H9 (cell line): ENCODE results near the gene NOP56. TPM values are rescaled to one million over a fixed set of nuclear protein-coding genes. Genes with fewer than 3 reads are reported as not detected.
A peak's percentile ranks its signal among the peaks of the same experiment; 100 is the strongest.

Source experiments
- DNase-seq: peaks from one replicate; pipeline ENCODE4 v3.0.0-alpha.2; 2017
- H2AFZ ChIP-seq: one replicate; pipeline ENCODE4 v1.6.1; 2013; ENCODE audit warnings: mild to moderate bottlenecking, low read length, control low read depth, moderate library complexity
- H2AK5ac ChIP-seq: 2 replicates; pipeline ENCODE4 v1.6.1; 2013; ENCODE audit warnings: low read length, control low read depth, mixed read lengths; ENCODE audit not compliant: insufficient read length
- H2BK120ac ChIP-seq: one replicate; pipeline ENCODE4 v1.6.1; 2013; ENCODE audit warnings: low read depth, mild to moderate bottlenecking, low read length, control low read depth, inconsistent platforms; ENCODE audit not compliant: poor library complexity, severe bottlenecking
- H2BK12ac ChIP-seq: 2 replicates; pipeline ENCODE4 v1.6.1; 2013; ENCODE audit warnings: low read length, control low read depth, mixed read lengths, low read depth; ENCODE audit not compliant: insufficient read length
- H2BK15ac ChIP-seq: 2 replicates; pipeline ENCODE4 v1.6.1; 2013; ENCODE audit warnings: low read depth, low read length, control low read depth
- H2BK20ac ChIP-seq: one replicate; pipeline ENCODE4 v1.6.1; 2013; ENCODE audit warnings: low read depth, mild to moderate bottlenecking, low read length, control low read depth, inconsistent platforms; ENCODE audit not compliant: poor library complexity, severe bottlenecking
- H2BK5ac ChIP-seq: 2 replicates; pipeline ENCODE4 v1.6.1; 2013; ENCODE audit warnings: low read length, control low read depth, mixed read lengths; ENCODE audit not compliant: insufficient read length
- H3K14ac ChIP-seq: 2 replicates; pipeline ENCODE4 v1.6.1; 2013; ENCODE audit warnings: low read length, control low read depth; ENCODE audit not compliant: insufficient read depth
- H3K18ac ChIP-seq: 2 replicates; pipeline ENCODE4 v1.6.1; 2013; ENCODE audit warnings: low read depth, mild to moderate bottlenecking, mixed read lengths, low read length, control low read depth; ENCODE audit not compliant: insufficient read length
- H3K23ac ChIP-seq: 2 replicates; pipeline ENCODE4 v1.6.1; 2013; ENCODE audit warnings: low read length, control low read depth, mixed read lengths, low read depth; ENCODE audit not compliant: insufficient read length
- H3K23me2 ChIP-seq: 2 replicates; pipeline ENCODE4 v1.6.1; 2013; ENCODE audit warnings: low read depth, mild to moderate bottlenecking, mixed read lengths, low read length, control low read depth; ENCODE audit not compliant: insufficient read length, poor library complexity, severe bottlenecking
- H3K27ac ChIP-seq: 2 replicates; pipeline ENCODE4 v1.5.1; 2013; ENCODE audit warnings: low read length, control low read depth, mixed read lengths, low read depth; ENCODE audit not compliant: insufficient read length
- H3K27me3 ChIP-seq: 2 replicates; pipeline ENCODE4 v1.6.1; 2013; ENCODE audit warnings: low read length, control low read depth, inconsistent platforms; ENCODE audit not compliant: insufficient read depth
- H3K4ac ChIP-seq: 2 replicates; pipeline ENCODE4 v1.6.1; 2013; ENCODE audit warnings: low read depth, mild to moderate bottlenecking, control low read depth, inconsistent platforms, low read length, moderate library complexity
- H3K4me1 ChIP-seq: 2 replicates; pipeline ENCODE4 v1.6.1; 2013; ENCODE audit warnings: low read length, control low read depth, inconsistent platforms; ENCODE audit not compliant: insufficient read depth
- H3K4me2 ChIP-seq: 2 replicates; pipeline ENCODE4 v1.6.1; 2013; ENCODE audit warnings: low read length, control low read depth, mixed read lengths; ENCODE audit not compliant: insufficient read length, insufficient read depth
- H3K56ac ChIP-seq: 2 replicates; pipeline ENCODE4 v1.6.1; 2013; ENCODE audit warnings: low read depth, mild to moderate bottlenecking, mixed read lengths, low read length, control low read depth; ENCODE audit not compliant: insufficient read length
- H3K79me1 ChIP-seq: 2 replicates; pipeline ENCODE4 v1.6.1; 2013; ENCODE audit warnings: low read depth, mild to moderate bottlenecking, moderate library complexity, low read length, control low read depth, inconsistent platforms; ENCODE audit not compliant: insufficient read depth, poor library complexity, severe bottlenecking
- H3K79me2 ChIP-seq: 2 replicates; pipeline ENCODE4 v1.6.1; 2013; ENCODE audit warnings: low read length, control low read depth, inconsistent platforms; ENCODE audit not compliant: insufficient read depth
- H3K9ac ChIP-seq: 2 replicates; pipeline ENCODE4 v1.6.1; 2013; ENCODE audit warnings: low read length, control low read depth, mixed read lengths; ENCODE audit not compliant: insufficient read length; ENCODE audit errors: extremely low read depth
- H3K9me3 ChIP-seq: one replicate; pipeline ENCODE4 v1.6.1; 2013; ENCODE audit warnings: low read depth, low read length, inconsistent platforms; ENCODE audit not compliant: control insufficient read depth
- H3T11ph ChIP-seq: one replicate; pipeline ENCODE4 v1.6.1; 2013; ENCODE audit warnings: mild to moderate bottlenecking, low read length, control low read depth, inconsistent platforms
- H4K20me1 ChIP-seq: one replicate; pipeline ENCODE4 v1.6.1; 2013; ENCODE audit not compliant: control insufficient read depth, insufficient read length, insufficient read depth
- H4K5ac ChIP-seq: 2 replicates; pipeline ENCODE4 v1.6.1; 2013; ENCODE audit warnings: low read depth, mild to moderate bottlenecking, mixed read lengths, low read length, control low read depth; ENCODE audit not compliant: insufficient read length
- H4K8ac ChIP-seq: replicated peaks from 2 replicates; pipeline ENCODE4 v1.6.1; 2013; ENCODE audit warnings: low read length, control low read depth, mixed read lengths, low read depth; ENCODE audit not compliant: insufficient read length
- H4K91ac ChIP-seq: 2 replicates; pipeline ENCODE4 v1.6.1; 2013; ENCODE audit warnings: low read depth, mild to moderate bottlenecking, moderate library complexity, mixed read lengths, low read length, control low read depth; ENCODE audit not compliant: insufficient read length
- H3K27ac Mint-ChIP-seq, 3 experiments: 2 replicates in 2 of 3; 3 replicates in 1 of 3; pipeline ENCODE4 v1.8.0; 2020 to 2021; ENCODE audit warnings: mixed read lengths in 3 of 3, mild to moderate bottlenecking in 1 of 3, moderate library complexity in 1 of 3
- H3K27me3 Mint-ChIP-seq: 2 replicates; pipeline ENCODE4 v1.8.0; 2021; ENCODE audit warnings: low read depth, mild to moderate bottlenecking, moderate library complexity, mixed read lengths
- H3K36me3 Mint-ChIP-seq, 3 experiments: 2 replicates in 2 of 3; 3 replicates in 1 of 3; pipeline ENCODE4 v1.8.0; 2020 to 2021; ENCODE audit warnings: low read depth in 3 of 3, mixed read lengths in 3 of 3; ENCODE audit not compliant: insufficient read depth in 1 of 3
- H3K4me1 Mint-ChIP-seq, 2 experiments: 2 replicates each; pipeline ENCODE4 v1.8.0; 2020; ENCODE audit warnings: mixed read lengths in 2 of 2
- H3K4me3 Mint-ChIP-seq, 2 experiments: 2 replicates in 1 of 2; 3 replicates in 1 of 2; pipeline ENCODE4 v1.8.0; 2020 to 2021; ENCODE audit warnings: mild to moderate bottlenecking in 2 of 2, mixed read lengths in 2 of 2, moderate library complexity in 1 of 2
- H3K9me3 Mint-ChIP-seq, 2 experiments: 2 replicates in 1 of 2; 3 replicates in 1 of 2; pipeline ENCODE4 v1.8.0; 2020; ENCODE audit warnings: mild to moderate bottlenecking in 2 of 2, mixed read lengths in 2 of 2, moderate library complexity in 1 of 2
- WGBS: extraction: QIAGEN DNeasy Blood & Tissue Kit; methylation state at CpG from one replicate; pipeline ENCODE4 v1.1.7; 2013; ENCODE audit warnings: missing lambda C conversion rate, low lambda C conversion rate, mixed read lengths; ENCODE audit not compliant: insufficient read length; ENCODE audit errors: extremely low coverage; 5-methylcytosine and 5-hydroxymethylcytosine counted together
- total RNA-seq: library from RNA; stranded (reverse); gene quantifications from 2 replicates; pipeline ENCODE4 v1.2.1, GENCODE V29; 2021
- TF ChIP-seq, protein P1 (sequence below): fragments of 200-600 bp; sonication (generic); conservative IDR thresholded peaks from 3 replicates; pipeline ENCODE4 v1.8.0; 2021; ENCODE audit warnings: antibody characterized with exemption, mild to moderate bottlenecking

The NOP56 gene
- total RNA-seq, 1 experiment from 2014 or later, result 774 TPM

DNA sequence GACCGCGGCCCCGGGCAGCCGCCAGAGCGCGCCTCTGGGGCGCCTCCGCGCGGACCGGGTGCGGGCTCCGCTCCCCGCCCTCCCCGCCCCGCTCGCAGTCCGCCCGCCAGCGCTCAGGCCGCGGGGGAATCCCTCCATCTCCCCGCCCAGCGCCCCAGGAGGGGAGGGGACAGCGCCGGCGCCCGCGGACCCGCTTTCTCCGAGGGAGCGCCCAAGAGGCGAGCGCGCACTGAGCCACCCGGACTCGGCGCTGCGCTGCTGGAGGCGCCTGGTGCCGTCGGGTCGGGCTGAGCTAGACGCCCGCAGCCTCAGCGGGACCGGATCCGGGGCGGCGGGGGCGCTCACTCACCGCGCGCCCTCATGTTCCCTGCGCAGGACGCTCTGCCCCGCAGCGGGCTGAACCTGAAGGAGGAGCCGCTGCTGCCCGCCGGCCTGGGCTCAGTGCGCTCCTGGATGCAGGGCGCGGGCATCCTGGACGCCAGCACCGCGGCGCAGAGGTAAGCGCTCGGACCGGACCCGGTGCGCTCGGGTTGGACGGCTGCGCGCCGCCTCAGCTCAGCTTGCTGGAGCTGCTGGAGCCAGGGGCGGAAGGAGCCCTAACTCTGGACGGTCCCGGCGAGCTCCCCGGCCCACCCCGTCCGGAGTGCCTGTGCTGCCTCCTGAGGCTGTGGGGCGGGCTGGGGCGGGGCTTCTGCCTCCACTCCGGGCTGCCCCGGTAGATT lies 41.0 kb downstream of the NOP56 start:
- H4K8ac ChIP-seq, result no peak overlapping the region
- H3K23ac ChIP-seq, result no peak overlapping the region
- H3K4me3 Mint-ChIP-seq, result peak overlapping the region; percentile 34 to 73; a peak in 4 of 5 replicates
- no peaks in the 10 kb centered on the region for H3K4me1 ChIP-seq
- H4K5ac ChIP-seq, result no peak overlapping the region
- no peak overlapping the region for H2AK5ac ChIP-seq
- H2BK12ac ChIP-seq, result no peak overlapping the region
- peak overlapping the region; percentile 13 for H3K4me2 ChIP-seq
- no peak overlapping the region for H2BK20ac ChIP-seq
- no peak overlapping the region for H2BK5ac ChIP-seq
- peak; percentile 50 for DNase-seq
- peaks cover 4% of the 10 kb centered on the region for H4K20me1 ChIP-seq
- H2AFZ ChIP-seq, result no peak overlapping the region
- no peak overlapping the region for H3K27ac ChIP-seq
- no peaks in the 10 kb centered on the region for H3K9me3 ChIP-seq
- no peaks in the 10 kb centered on the region for H3K79me1 ChIP-seq
- no peak overlapping the region for H3K9ac ChIP-seq
- H3K4ac ChIP-seq, result no peak overlapping the region
- H2BK120ac ChIP-seq, result no peak overlapping the region
- H2BK15ac ChIP-seq, result no peak overlapping the region
- peaks cover 0 to 5% (median 0%) of the 10 kb centered on the region in 3 experiments; a peak in 2 of 7 replicates for H3K36me3 Mint-ChIP-seq
- H3K56ac ChIP-seq, result no peak overlapping the region
- H3K27me3 Mint-ChIP-seq, result peaks cover 87% of the 10 kb centered on the region
- no peak overlapping the region for H3K27ac Mint-ChIP-seq
- no peak overlapping the region for H3T11ph ChIP-seq
- H3K14ac ChIP-seq, result no peak overlapping the region
- H3K18ac ChIP-seq, result no peak overlapping the region
- H3K27me3 ChIP-seq, result peaks cover 55% of the 10 kb centered on the region
- WGBS, result no CpG with 5 or more reads among the region's 89 CpGs
- TF ChIP-seq, protein P1, sequence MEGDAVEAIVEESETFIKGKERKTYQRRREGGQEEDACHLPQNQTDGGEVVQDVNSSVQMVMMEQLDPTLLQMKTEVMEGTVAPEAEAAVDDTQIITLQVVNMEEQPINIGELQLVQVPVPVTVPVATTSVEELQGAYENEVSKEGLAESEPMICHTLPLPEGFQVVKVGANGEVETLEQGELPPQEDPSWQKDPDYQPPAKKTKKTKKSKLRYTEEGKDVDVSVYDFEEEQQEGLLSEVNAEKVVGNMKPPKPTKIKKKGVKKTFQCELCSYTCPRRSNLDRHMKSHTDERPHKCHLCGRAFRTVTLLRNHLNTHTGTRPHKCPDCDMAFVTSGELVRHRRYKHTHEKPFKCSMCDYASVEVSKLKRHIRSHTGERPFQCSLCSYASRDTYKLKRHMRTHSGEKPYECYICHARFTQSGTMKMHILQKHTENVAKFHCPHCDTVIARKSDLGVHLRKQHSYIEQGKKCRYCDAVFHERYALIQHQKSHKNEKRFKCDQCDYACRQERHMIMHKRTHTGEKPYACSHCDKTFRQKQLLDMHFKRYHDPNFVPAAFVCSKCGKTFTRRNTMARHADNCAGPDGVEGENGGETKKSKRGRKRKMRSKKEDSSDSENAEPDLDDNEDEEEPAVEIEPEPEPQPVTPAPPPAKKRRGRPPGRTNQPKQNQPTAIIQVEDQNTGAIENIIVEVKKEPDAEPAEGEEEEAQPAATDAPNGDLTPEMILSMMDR, result no peak
- no peaks in the 10 kb centered on the region for H3K79me2 ChIP-seq
- H3K4me1 Mint-ChIP-seq, result peaks cover 17 to 37% of the 10 kb centered on the region in 2 experiments
- H3K9me3 Mint-ChIP-seq, result peaks cover 2 to 3% of the 10 kb centered on the region in 2 experiments
- no peaks in the 10 kb centered on the region for H3K23me2 ChIP-seq
- H4K91ac ChIP-seq, result no peak overlapping the region
